NCI-H2227 treated with DMSO at 0.1 percent for 48 hours (cell line): ENCODE data around the gene TCF25.
A peak's percentile ranks its signal among the peaks of the same experiment; 100 is the strongest.
"Not testable (repeated sequence)": the region's sequence is repeated elsewhere in the genome, so short reads cannot be mapped to it uniquely, and the experiment has no call there.

Experiments
- DNase-seq: peaks from one replicate; lab custom pipeline; 2025; lab: John Stamatoyannopoulos, UW

Gene TCF25

GRCh38 chr16:89873109-89873971, at the start of gene TCF25:
TSS of gene TCF25 (plus strand) at chr16:89873592. CDS start at chr16:89873668, 76 bp downstream.
- peak; percentile 80 for DNase-seq

GRCh38 chr16:89823824-89824148, 49.6 kb upstream of the TCF25 start:
- not testable (repeated sequence) for DNase-seq

GRCh38 chr16:89826531-89827382, 46.6 kb upstream of the TCF25 start:
- no peak for DNase-seq

GRCh38 chr16:89827383-89828198, 45.8 kb upstream of the TCF25 start:
- no peak for DNase-seq

GRCh38 chr16:89828199-89828869, 45.1 kb upstream of the TCF25 start, which contains the start of gene SPIRE2:
TSS of gene SPIRE2 (plus strand) at chr16:89828475. CDS start at chr16:89828551, 76 bp downstream.
- DNase-seq, result no peak

GRCh38 chr16:89828870-89829629, 44.3 kb upstream of the TCF25 start:
- peak; percentile 23 for DNase-seq

- no peak for DNase-seq
Observed at GRCh38 chr16:89829630-89830437, 43.6 kb upstream of the TCF25 start.

GRCh38 chr16:89831810-89832328, 41.5 kb upstream of the TCF25 start:
- DNase-seq, result no peak

GRCh38 chr16:89833664-89834363, 39.6 kb upstream of the TCF25 start:
- not testable (repeated sequence) for DNase-seq

GRCh38 chr16:89834813-89835363, 38.5 kb upstream of the TCF25 start:
- not testable (repeated sequence) for DNase-seq

- not testable (repeated sequence) for DNase-seq
Observed at GRCh38 chr16:89836484-89836883, 36.9 kb upstream of the TCF25 start.

- DNase-seq, result no peak
Observed at GRCh38 chr16:89837014-89837546, 36.3 kb upstream of the TCF25 start.

- DNase-seq, result no peak
Observed at GRCh38 chr16:89841275-89841674, 32.1 kb upstream of the TCF25 start.

- DNase-seq, result no peak
Observed at GRCh38 chr16:89842471-89843408, 30.7 kb upstream of the TCF25 start.

- DNase-seq, result no peak
Observed at GRCh38 chr16:89843409-89844350, 29.7 kb upstream of the TCF25 start.

GRCh38 chr16:89844739-89845339, 28.6 kb upstream of the TCF25 start:
- no peak for DNase-seq
